ENCODE results near the gene DUSP22.

DNA sequence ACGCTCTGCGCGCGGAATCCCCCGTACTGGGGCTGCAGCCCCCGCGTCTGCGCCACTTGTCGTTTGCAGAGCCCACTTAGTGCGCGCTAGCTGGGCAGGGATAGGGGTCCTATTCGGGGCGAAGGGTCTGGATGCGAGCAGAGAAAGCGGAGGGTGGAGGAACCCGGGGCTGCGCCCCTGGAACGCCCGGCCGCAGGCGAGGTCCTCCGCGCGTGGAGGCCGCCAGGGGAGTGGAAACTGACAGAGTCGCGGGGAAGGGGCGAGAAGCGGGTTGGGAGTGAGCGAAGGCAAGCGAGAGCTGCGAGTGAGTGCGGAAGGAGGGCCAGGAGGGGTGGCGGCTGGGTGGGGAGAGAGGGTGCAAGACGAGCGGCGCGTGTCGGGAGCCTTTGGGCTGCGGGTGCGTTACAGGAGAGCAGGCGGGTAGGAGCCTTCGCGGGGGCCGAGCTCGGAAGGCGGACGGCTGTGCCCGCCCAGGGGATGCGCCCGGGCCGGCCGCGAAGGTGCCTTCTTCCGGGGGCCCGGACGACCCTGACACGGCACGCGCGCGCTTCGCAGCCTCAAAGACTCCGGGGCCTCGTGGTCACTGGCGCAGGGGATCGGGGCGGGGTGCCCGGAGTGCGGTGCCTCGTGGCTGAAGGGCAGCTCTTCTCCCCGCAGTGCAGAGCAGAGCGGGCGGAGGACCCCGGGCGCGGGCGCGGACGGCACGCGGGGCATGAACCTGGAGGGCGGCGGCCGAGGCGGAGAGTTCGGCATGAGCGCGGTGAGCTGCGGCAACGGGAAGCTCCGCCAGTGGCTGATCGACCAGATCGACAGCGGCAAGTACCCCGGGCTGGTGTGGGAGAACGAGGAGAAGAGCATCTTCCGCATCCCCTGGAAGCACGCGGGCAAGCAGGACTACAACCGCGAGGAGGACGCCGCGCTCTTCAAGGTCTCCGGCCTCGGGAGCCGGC is 100.4 kb downstream of the DUSP22 start:
- TF ChIP-seq SIN3A (IDR thresholded peaks at IDR 0.05; ENCODE audit: borderline replicate concordance, insufficient read depth, low read length) (no peak), TAF1 (IDR thresholded peaks at IDR 0.05; ENCODE audit: borderline replicate concordance, insufficient read depth, low read length) (no peak)
- TF ChIP-seq, protein P1, sequence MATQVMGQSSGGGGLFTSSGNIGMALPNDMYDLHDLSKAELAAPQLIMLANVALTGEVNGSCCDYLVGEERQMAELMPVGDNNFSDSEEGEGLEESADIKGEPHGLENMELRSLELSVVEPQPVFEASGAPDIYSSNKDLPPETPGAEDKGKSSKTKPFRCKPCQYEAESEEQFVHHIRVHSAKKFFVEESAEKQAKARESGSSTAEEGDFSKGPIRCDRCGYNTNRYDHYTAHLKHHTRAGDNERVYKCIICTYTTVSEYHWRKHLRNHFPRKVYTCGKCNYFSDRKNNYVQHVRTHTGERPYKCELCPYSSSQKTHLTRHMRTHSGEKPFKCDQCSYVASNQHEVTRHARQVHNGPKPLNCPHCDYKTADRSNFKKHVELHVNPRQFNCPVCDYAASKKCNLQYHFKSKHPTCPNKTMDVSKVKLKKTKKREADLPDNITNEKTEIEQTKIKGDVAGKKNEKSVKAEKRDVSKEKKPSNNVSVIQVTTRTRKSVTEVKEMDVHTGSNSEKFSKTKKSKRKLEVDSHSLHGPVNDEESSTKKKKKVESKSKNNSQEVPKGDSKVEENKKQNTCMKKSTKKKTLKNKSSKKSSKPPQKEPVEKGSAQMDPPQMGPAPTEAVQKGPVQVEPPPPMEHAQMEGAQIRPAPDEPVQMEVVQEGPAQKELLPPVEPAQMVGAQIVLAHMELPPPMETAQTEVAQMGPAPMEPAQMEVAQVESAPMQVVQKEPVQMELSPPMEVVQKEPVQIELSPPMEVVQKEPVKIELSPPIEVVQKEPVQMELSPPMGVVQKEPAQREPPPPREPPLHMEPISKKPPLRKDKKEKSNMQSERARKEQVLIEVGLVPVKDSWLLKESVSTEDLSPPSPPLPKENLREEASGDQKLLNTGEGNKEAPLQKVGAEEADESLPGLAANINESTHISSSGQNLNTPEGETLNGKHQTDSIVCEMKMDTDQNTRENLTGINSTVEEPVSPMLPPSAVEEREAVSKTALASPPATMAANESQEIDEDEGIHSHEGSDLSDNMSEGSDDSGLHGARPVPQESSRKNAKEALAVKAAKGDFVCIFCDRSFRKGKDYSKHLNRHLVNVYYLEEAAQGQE (IDR thresholded peaks at IDR 0.05; ENCODE audit: insufficient read depth in 1 of 2, low read depth in 2 of 2, low read length in 2 of 2) = no peak

Data from PFSK-1 (cell line).